ENCODE data around the gene PLTP. TPM values are rescaled to one million over a fixed set of nuclear protein-coding genes. Genes with fewer than 3 reads are reported as not detected.

The PLTP gene
- total RNA-seq, 1 donor from 2014 or later, result 29.6 TPM

- H3K36me3 Mint-ChIP-seq (ENCODE audit: insufficient read depth), result no peaks in the 10 kb centered on the region
- DNase-seq (ENCODE audit: low spot score, unreplicated experiment), result no peak
- H3K9me3 Mint-ChIP-seq (ENCODE audit: low read depth), result no peaks in the 10 kb centered on the region
- H3K27me3 Mint-ChIP-seq, result peaks cover 2% of the 10 kb centered on the region
- no peak overlapping the region for H3K4me3 Mint-ChIP-seq (ENCODE audit: low read depth)
- H3K27ac Mint-ChIP-seq, result no peak overlapping the region
- TF ChIP-seq CTCF (IDR thresholded peaks at IDR 0.05; ENCODE audit: unreplicated experiment), result no peak
- peaks cover 5% of the 10 kb centered on the region for H3K4me1 Mint-ChIP-seq (ENCODE audit: low read depth)
These were observed 14.7 kb upstream of the PLTP start for GRCh38 chr20:45926731-45927070.

GRCh38 chr20:45925821-45926506, 14.0 kb upstream of the PLTP start:
- Mint-ChIP-seq H3K27me3 (peaks cover 5% of the 10 kb centered on the region), H3K4me1 (ENCODE audit: low read depth) (peaks cover 5% of the 10 kb centered on the region), H3K36me3 (ENCODE audit: insufficient read depth) (no peaks in the 10 kb centered on the region), H3K9me3 (ENCODE audit: low read depth) (no peaks in the 10 kb centered on the region), H3K27ac (no peak overlapping the region), H3K4me3 (ENCODE audit: low read depth) (no peak overlapping the region)
- TF ChIP-seq CTCF (IDR thresholded peaks at IDR 0.05; ENCODE audit: unreplicated experiment), result no peak
- no peak for DNase-seq (ENCODE audit: low spot score, unreplicated experiment)

GRCh38 chr20:45924391-45925261, 12.7 kb upstream of the PLTP start:
- H3K4me3 Mint-ChIP-seq (ENCODE audit: low read depth), result no peak overlapping the region
- peaks cover 13% of the 10 kb centered on the region for H3K27me3 Mint-ChIP-seq
- DNase-seq (ENCODE audit: low spot score, unreplicated experiment), result no peak
- H3K4me1 Mint-ChIP-seq (ENCODE audit: low read depth), result peaks cover 5% of the 10 kb centered on the region
- H3K27ac Mint-ChIP-seq, result no peak overlapping the region
- H3K9me3 Mint-ChIP-seq (ENCODE audit: low read depth), result no peaks in the 10 kb centered on the region
- no peak for TF ChIP-seq CTCF (IDR thresholded peaks at IDR 0.05; ENCODE audit: unreplicated experiment)
- no peaks in the 10 kb centered on the region for H3K36me3 Mint-ChIP-seq (ENCODE audit: insufficient read depth)

GRCh38 chr20:45921337-45922189, 9.6 kb upstream of the PLTP start:
- Mint-ChIP-seq H3K9me3 (ENCODE audit: low read depth) (no peaks in the 10 kb centered on the region), H3K36me3 (ENCODE audit: insufficient read depth) (no peaks in the 10 kb centered on the region), H3K27ac (no peak overlapping the region), H3K4me3 (ENCODE audit: low read depth) (no peak overlapping the region), H3K4me1 (ENCODE audit: low read depth) (no peaks in the 10 kb centered on the region), H3K27me3 (peaks cover 13% of the 10 kb centered on the region)
- TF ChIP-seq CTCF (IDR thresholded peaks at IDR 0.05; ENCODE audit: unreplicated experiment), result no peak
- no peak for DNase-seq (ENCODE audit: low spot score, unreplicated experiment)

Measured in progenitor cell of endocrine pancreas (in vitro differentiated cells).